OCI-LY3 (cell line): ENCODE results near the gene ZBTB38.

Experiments used
- H2AFZ ChIP-seq: fragments of 200-600, 300-600 bp; shearing (Covaris generic); 2 replicates; pipeline ENCODE4 v1.6.0; 2014; ENCODE audit warnings: antibody characterized with exemption, low read depth, low read length
- H3K27ac ChIP-seq: fragments of 200-600, 300-600 bp; sonication (generic); 2 replicates; pipeline ENCODE4 v1.5.1; 2014; ENCODE audit warnings: mild to moderate bottlenecking, low read length, moderate library complexity, mixed read lengths
- H3K27me3 ChIP-seq: fragments of 200-600, 300-600 bp; sonication (generic); 2 replicates; pipeline ENCODE4 v1.6.1; 2014; ENCODE audit warnings: low read depth, low read length, mixed read lengths
- H3K36me3 ChIP-seq: fragments of 200-600, 300-600 bp; sonication (generic); replicated peaks from 2 replicates; pipeline ENCODE3; 2014; ENCODE audit warnings: low read depth, low read length, mixed read lengths
- H3K4me1 ChIP-seq: fragments of 300-600, 200-600 bp; sonication (generic); 2 replicates; pipeline ENCODE4 v1.6.1; 2014; ENCODE audit warnings: low read length, mixed read lengths
- H3K4me2 ChIP-seq: fragments of 200-600, 300-600 bp; sonication (generic); 2 replicates; pipeline ENCODE4 v1.6.1; 2014; ENCODE audit warnings: low read length, mixed read lengths
- H3K4me3 ChIP-seq: fragments of 300-600, 200-600 bp; sonication (generic); 2 replicates; pipeline ENCODE4 v1.5.1; 2014; ENCODE audit warnings: antibody characterized with exemption, mild to moderate bottlenecking, low read length, moderate library complexity
- H3K79me2 ChIP-seq: fragments of 300-600, 200-600 bp; shearing (Covaris generic); 2 replicates; pipeline ENCODE4 v1.6.1; 2014; ENCODE audit warnings: mild to moderate bottlenecking, low read length, mixed read lengths
- H3K9ac ChIP-seq: fragments of 300-600, 200-600 bp; shearing (Covaris generic); 2 replicates; pipeline ENCODE4 v1.6.0; 2014; ENCODE audit warnings: mild to moderate bottlenecking, low read length, moderate library complexity
- H3K9me3 ChIP-seq: fragments of 200-600, 300-600 bp; shearing (Covaris generic); 2 replicates; pipeline ENCODE4 v1.6.1; 2014; ENCODE audit warnings: low read length, mixed read lengths; ENCODE audit not compliant: insufficient read depth
- H4K20me1 ChIP-seq: fragments of 200-600, 300-600 bp; sonication (generic); 2 replicates; pipeline ENCODE4 v1.6.1; 2016; ENCODE audit warnings: low read length, mixed read lengths; ENCODE audit not compliant: insufficient read depth
- EZH2phosphoT487 ChIP-seq: fragments of 200-600 bp; shearing (Covaris generic); IDR thresholded peaks from 2 replicates; pipeline ENCODE4 v1.6.1; 2018; ENCODE audit warnings: antibody characterized with exemption, mixed run types, low read depth
- TF ChIP-seq, protein P1 (sequence below): fragments of 200-600, 300-600 bp; sonication (generic); IDR thresholded peaks from 2 replicates; pipeline ENCODE4 v1.5.1; 2014; ENCODE audit warnings: antibody characterized with exemption, low read length, low read depth

The ZBTB38 gene

GRCh38 chr3:141342386-141342785 is 25.9 kb upstream of the ZBTB38 start:
- Histone ChIP-seq H3K4me1 (peaks cover 3% of the 10 kb centered on the region), H3K79me2 (no peaks in the 10 kb centered on the region), H3K9ac (no peak overlapping the region), H3K4me3 (no peak overlapping the region), H3K27me3 (no peaks in the 10 kb centered on the region), H3K4me2 (no peak overlapping the region), H4K20me1 (no peaks in the 10 kb centered on the region), H3K27ac (no peak overlapping the region), H3K36me3 (no peaks in the 10 kb centered on the region), H3K9me3 (no peaks in the 10 kb centered on the region), H2AFZ (no peak overlapping the region)
- TF ChIP-seq, protein P1, sequence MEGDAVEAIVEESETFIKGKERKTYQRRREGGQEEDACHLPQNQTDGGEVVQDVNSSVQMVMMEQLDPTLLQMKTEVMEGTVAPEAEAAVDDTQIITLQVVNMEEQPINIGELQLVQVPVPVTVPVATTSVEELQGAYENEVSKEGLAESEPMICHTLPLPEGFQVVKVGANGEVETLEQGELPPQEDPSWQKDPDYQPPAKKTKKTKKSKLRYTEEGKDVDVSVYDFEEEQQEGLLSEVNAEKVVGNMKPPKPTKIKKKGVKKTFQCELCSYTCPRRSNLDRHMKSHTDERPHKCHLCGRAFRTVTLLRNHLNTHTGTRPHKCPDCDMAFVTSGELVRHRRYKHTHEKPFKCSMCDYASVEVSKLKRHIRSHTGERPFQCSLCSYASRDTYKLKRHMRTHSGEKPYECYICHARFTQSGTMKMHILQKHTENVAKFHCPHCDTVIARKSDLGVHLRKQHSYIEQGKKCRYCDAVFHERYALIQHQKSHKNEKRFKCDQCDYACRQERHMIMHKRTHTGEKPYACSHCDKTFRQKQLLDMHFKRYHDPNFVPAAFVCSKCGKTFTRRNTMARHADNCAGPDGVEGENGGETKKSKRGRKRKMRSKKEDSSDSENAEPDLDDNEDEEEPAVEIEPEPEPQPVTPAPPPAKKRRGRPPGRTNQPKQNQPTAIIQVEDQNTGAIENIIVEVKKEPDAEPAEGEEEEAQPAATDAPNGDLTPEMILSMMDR, result no peak
- TF ChIP-seq EZH2phosphoT487, result no peak

DNA sequence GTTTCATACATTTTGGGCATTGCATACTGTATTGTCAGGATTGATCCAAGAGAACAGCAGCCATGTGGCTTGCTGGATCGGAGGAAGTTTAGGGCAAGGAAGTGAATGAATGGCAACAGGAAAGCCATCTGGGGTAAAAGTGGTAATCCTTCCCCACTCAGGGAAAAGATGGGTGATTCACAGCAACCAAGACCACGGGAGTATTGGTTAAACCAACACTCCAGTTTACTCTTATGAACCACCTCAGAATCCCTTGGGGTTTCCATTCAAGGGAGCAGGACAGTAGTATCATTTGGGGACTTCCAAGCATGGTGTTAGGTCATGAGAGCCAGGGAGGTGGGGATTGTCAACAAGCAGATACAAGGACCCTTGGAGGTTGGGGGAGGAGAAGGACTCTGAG is 25.2 kb upstream of the ZBTB38 start:
- no peak overlapping the region for H3K27ac ChIP-seq
- H3K9ac ChIP-seq, result no peak overlapping the region
- H3K79me2 ChIP-seq, result no peaks in the 10 kb centered on the region
- no peaks in the 10 kb centered on the region for H3K9me3 ChIP-seq
- H2AFZ ChIP-seq, result no peak overlapping the region
- H3K27me3 ChIP-seq, result no peaks in the 10 kb centered on the region
- H3K4me2 ChIP-seq, result no peak overlapping the region
- H4K20me1 ChIP-seq, result no peaks in the 10 kb centered on the region
- H3K36me3 ChIP-seq, result no peaks in the 10 kb centered on the region
- no peak overlapping the region for H3K4me3 ChIP-seq
- TF ChIP-seq, protein P1, result no peak
- TF ChIP-seq EZH2phosphoT487, result no peak
- no peaks in the 10 kb centered on the region for H3K4me1 ChIP-seq

- H2AFZ ChIP-seq, result no peak overlapping the region
- no peaks in the 10 kb centered on the region for H3K27me3 ChIP-seq
- TF ChIP-seq EZH2phosphoT487, result no peak
- TF ChIP-seq, protein P1, result no peak
Observed at GRCh38 chr3:141343865-141344271, 24.4 kb upstream of the ZBTB38 start.

GRCh38 chr3:141345528-141345927 is 22.8 kb upstream of the ZBTB38 start:
- H3K9me3 ChIP-seq, result no peaks in the 10 kb centered on the region
- no peaks in the 10 kb centered on the region for H3K4me1 ChIP-seq
- H3K27me3 ChIP-seq, result no peaks in the 10 kb centered on the region; the same call in 1 of the 2 replicates
- TF ChIP-seq, protein P1, result no peak
- no peak for TF ChIP-seq EZH2phosphoT487
- no peaks in the 10 kb centered on the region for H4K20me1 ChIP-seq
- H2AFZ ChIP-seq, result no peak overlapping the region
- no peaks in the 10 kb centered on the region for H3K79me2 ChIP-seq
- H3K4me3 ChIP-seq, result no peak overlapping the region
- no peak overlapping the region for H3K9ac ChIP-seq
- H3K4me2 ChIP-seq, result no peak overlapping the region
- no peak overlapping the region for H3K27ac ChIP-seq
- no peaks in the 10 kb centered on the region for H3K36me3 ChIP-seq

More at GRCh38 chr3:141343865-141344271, 24.4 kb upstream of the ZBTB38 start:
- Histone ChIP-seq H3K9ac (no peak overlapping the region), H3K4me3 (no peak overlapping the region), H3K36me3 (no peaks in the 10 kb centered on the region), H3K27ac (no peak overlapping the region), H3K4me2 (no peak overlapping the region), H4K20me1 (no peaks in the 10 kb centered on the region), H3K9me3 (no peaks in the 10 kb centered on the region), H3K79me2 (no peaks in the 10 kb centered on the region), H3K4me1 (no peaks in the 10 kb centered on the region)
